Stimulated activated CD4-positive, alpha-beta T cell treated with anti-CD3 and anti-CD28 coated beads, Interleukin-4, amount 100 ng/mL, for 1 hour (primary cell): Measurements from ENCODE around the gene MOSPD3.
A peak's percentile ranks its signal among the peaks of the same experiment; 100 is the strongest.

Experiments used
- DNase-seq: peaks from one replicate; pipeline ENCODE4 v3.0.0-alpha.2; 2020

Gene MOSPD3

GRCh38 chr7:100595188-100595587 is 17.2 kb upstream of the MOSPD3 start:
- no peak for DNase-seq

GRCh38 chr7:100598425-100598824 is 13.9 kb upstream of the MOSPD3 start:
- DNase-seq: no peak

DNA sequence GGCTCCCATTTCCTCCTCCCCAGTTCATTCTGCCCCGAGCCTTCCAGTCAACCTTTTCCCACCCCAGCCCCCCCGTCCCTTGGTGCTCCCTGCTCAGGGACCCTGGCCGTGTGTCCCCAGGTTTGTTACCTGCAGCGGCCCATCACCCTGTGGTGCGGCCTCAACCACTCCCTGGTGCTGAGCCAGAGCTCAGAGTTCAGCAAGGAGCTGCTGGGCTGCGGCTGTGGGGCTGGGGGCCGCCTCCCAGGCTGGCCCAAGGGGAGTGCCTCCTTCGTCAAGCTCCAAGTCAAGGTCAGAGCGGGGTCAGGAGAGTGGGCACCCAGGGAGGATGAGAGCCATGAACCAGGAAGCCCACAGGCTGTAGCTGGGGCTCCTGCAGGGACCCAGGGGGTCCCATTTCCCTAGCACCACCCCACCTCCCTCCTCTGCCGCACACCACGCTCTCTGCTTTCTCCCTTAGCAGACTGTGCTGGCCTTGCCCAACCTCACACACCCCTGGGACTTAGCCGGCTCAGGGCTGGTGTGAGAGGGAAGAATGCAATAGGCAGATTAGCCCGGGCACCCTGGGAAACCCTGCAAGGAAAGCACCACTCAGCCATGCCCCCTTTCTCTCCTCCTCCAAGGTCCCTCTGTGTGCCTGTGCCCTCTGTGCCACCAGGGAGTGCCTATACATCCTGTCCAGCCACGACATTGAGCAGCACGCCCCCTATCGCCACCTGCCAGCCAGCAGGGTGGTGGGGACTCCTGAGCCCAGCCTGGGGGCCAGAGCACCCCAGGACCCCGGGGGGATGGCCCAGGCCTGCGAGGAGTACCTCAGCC is 12.2 kb upstream of the MOSPD3 start:
- DNase-seq: no peak

GRCh38 chr7:100600730-100601038 is 11.7 kb upstream of the MOSPD3 start:
- no peak for DNase-seq

GRCh38 chr7:100602889-100603725 is 9.2 kb upstream of the MOSPD3 start:
- no peak for DNase-seq

DNA sequence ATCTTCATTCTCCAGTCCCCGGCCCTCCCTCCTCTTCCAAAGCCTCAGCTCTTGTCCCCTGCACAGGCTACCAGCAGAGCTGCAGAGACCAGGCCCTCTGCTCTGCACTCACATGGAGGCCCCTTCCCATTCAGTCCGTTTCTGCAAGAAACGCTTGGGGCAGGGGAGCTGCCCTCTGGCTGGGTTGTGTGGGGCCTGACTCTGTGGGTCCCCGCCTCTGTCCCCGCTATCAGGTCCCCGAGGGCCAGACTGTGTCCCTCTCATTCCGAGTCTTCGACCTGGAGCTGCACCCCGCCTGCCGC is 8.7 kb upstream of the MOSPD3 start:
- no peak for DNase-seq

DNA sequence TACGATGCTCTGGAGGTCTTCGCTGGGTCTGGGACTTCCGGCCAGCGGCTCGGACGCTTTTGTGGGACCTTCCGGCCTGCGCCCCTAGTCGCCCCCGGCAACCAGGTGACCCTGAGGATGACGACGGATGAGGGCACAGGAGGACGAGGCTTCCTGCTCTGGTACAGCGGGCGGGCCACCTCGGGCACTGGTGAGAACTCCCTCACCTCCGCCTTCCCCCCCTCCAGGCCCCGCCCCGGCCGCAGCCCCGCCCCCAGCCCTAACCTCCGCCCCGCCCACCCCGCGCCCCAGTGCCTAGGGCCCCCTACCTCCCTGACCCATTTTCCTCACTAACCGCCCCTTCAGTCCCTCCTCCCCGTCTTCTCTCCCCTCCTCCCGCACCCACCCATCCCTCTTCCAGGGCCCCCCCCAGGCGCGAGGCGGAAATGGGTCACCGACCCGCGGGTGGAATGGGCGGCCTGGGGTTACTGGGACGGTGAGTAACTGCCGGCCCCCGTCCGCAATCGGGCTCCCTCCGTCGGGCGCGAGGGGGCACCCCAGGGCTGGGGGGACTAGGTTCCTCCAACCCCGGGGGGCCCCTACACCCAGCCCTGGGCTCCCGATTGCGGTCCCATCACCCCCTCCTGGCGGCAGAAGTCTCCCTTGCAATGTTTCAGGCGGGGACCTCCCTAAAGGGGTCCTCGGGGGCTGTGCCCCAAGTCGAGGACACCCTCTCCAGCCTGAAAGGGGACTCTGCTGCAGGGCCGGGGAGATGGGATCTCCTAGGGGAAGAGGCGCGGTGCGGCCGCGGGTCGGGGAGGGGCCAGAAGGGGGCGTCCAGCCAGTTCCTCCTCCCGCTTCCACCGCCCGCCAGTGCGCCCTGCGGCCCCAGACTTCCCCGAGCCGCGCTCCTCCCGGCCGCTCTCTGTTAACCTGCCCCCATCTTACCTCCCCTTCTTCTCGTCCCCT is 8.0 kb upstream of the MOSPD3 start:
- DNase-seq: peak; percentile 65

DNA sequence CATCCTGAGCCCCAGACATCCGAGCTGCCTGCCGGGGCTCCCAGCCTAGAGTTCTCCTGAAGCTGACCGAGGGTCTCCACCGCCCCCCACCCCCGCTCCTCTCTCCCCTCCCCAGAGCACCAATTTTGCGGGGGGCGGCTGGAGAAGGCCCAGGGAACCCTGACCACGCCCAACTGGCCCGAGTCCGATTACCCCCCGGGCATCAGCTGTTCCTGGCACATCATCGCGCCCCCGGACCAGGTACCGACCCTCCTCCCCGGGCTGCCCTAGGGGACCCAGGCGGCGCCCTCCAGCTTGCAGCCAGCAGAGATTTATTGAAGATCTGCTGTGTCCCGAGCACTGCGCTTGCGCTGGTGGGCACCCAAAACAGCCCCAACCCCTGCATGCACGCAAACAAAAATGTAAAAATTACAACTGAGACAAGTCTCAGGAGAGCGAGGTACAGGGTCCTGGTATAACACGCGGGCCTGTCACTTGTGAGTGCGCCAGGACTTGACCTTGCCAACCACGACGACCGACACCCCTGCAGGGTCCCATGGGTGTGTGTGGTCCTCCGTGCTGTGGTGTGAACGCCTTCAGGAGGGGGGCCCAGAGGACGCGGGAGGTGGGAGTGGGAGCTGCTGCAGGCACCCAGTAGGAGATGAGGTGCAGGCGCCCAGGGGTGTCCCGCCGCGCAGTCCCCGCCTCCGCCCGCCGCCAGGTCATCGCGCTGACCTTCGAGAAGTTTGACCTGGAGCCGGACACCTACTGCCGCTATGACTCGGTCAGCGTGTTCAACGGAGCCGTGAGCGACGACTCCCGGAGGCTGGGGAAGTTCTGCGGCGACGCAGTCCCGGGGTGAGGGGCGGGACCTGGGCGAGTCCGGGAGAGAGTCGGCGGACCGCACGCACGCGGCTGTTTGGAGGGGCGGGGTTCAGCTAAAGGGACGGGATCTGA is 7.1 kb upstream of the MOSPD3 start:
- peak; percentile 44 for DNase-seq

GRCh38 chr7:100606313-100606712 is 6.0 kb upstream of the MOSPD3 start:
- DNase-seq: no peak

DNA sequence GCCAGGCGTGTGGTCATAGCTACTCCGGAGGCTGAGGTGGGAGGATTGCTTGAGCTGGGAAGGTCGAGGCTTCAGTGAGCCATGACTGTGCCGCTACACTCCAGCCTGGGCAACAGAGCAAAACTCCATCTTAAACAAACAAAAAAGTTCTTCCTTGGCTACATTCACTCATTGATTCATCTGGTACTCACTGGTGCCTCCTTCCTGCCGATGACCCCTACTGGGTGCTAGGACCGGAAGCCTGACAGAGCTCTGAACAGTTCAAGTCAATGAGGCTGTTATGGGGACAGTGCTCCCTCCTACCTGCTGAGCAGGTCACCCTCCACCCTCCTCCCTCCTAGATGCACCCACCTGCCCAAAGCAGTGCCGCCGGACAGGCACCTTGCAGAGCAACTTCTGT is 5.2 kb upstream of the MOSPD3 start:
- no peak for DNase-seq

DNA sequence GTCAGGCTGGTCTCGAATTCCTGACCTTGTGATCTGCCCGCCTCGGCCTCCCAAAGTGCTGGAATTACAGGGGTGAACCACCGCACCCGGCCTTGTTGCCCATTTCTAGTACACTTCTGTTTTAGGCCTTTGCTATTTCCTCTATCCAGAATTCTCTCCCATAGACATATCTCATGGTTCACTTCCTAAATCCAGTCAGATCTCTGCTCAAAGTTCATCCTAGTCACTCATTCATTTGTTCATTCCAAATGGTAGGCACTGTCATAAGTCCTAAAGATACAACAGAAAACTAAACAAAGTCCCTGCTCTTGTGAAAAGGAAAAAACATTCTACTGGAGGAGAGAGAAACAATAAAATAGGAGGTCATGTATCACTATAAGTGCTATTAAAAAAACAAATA is 2.4 kb upstream of the MOSPD3 start:
- no peak for DNase-seq

DNA sequence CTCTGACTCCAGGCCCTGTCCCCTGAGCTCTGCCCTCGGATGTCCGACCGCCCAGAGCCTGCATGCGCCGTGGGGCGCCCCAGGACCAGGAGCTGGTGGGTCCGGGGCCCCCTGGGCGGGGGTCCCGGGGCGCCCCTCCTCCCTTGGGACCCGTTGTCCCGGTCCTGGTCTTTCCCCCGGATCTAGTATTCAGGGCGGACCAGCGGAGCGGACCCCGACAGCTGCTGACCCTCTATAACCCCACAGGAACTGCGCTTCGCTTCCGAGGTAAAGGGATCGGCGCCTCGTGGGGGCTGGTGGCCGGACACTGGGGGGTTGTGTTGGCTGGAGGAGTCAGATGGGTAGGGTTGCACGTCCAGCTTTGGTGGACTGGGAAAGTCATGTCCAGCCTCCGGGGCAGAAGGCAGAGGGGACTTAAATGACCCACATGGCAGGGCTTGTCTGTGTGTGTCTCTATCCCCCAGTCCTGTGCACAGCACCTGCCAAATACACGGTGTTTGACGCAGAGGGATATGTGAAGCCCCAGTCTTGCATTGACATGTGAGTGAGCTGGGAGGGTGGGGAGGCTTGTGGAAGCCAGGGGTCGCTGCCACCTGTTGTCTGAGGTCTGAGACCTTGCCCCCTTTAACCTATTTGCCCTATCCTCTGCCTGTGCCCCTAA is 520 bp downstream of the MOSPD3 start:
- no peak for DNase-seq

GRCh38 chr7:100613412-100614175 is 1.3 kb downstream of the MOSPD3 start:
- no peak for DNase-seq

GRCh38 chr7:100614308-100614861 is 2.0 kb downstream of the MOSPD3 start:
- DNase-seq: no peak

DNA sequence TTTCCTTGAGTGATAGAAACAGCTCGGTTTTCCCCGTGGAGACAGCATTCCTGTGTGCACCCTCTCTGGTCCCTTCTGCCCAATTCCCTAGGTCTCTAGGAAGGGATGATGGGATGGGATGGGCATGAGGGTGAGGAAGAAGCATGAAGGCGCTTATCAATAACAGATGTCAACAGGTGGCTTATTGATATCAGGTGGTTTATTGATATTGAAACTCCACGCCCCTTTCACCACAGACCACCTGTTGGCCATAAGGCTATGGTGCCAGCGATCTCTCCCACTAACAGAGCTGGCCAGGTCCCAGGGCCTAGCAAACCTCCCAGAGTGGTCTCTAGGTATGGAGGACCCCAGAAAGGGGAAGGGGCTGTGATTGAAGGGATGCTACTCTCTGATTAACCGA is 7.9 kb downstream of the MOSPD3 start:
- no peak for DNase-seq

GRCh38 chr7:100620804-100621203 is 8.5 kb downstream of the MOSPD3 start:
- DNase-seq: no peak

- DNase-seq: no peak
Measured at GRCh38 chr7:100621554-100621953, 9.2 kb downstream of the MOSPD3 start.

GRCh38 chr7:100623951-100624824 is 11.8 kb downstream of the MOSPD3 start:
- no peak for DNase-seq

DNA sequence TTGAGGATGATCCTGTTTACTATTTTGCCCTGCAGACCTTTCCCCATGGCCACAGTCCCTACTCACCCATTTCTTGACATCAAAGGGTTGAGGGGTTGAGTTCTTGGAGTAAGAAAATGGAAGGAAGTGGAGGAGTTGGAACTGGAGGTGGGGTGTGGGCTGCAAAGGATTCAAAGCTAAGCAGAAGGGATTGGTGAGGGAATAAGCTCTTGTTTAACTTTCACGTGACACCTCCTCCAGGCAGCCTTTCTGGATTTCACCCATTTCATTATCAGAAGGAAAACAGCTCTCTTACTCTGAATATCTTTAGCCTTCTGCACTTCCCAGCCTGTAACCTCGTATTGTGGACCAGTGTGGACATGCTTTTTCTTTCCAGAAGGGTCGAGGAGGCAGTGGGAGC is 13.7 kb downstream of the MOSPD3 start:
- DNase-seq: no peak
